ENCODE measurements around the gene IRAK2.

IRAK2 gene

GRCh38 chr3:10248184-10248983 is 83.7 kb downstream of the IRAK2 start, which contains the start of gene TATDN2:
Gene TATDN2 (plus strand): TSS chr3:10248459. CDS start chr3:10249201, 742 bp downstream.
- Histone ChIP-seq H3K23ac (ENCODE audit: low read length in 2 of 2) (peak within 1 kb of the TSS in 1 of 2 experiments; percentile 42), H3K36me3 (ENCODE audit: control insufficient read depth in 1 of 2, insufficient read depth in 2 of 2, low read depth in 1 of 2, low read length in 2 of 2) (peaks cover 11 to 46% of the 10 kb centered on the region in 2 experiments), H2BK12ac (ENCODE audit: low read length in 2 of 2) (peak within 1 kb of the TSS in 1 of 2 experiments; percentile 54), H3K14ac (ENCODE audit: low read length in 2 of 2) (peak within 1 kb of the TSS in 1 of 2 experiments; percentile 98), H4K8ac (ENCODE audit: low read length) (peak within 1 kb of the TSS; percentile 81), H3K4me3 (ENCODE audit: insufficient read depth in 1 of 2, low read depth in 1 of 2, low read length in 2 of 2) (peak within 1 kb of the TSS; percentile 73 to 96), H3K4me2 (ENCODE audit: low read length, poor library complexity, severe bottlenecking) (peak within 1 kb of the TSS; percentile 86), H2BK5ac (ENCODE audit: low read depth, low read length, poor library complexity, severe bottlenecking) (no peak within 1 kb of the TSS), H3K79me1 (replicated peaks; ENCODE audit: low read length, poor library complexity, severe bottlenecking) (peaks cover 8% of the 10 kb centered on the region), H4K91ac (ENCODE audit: low read length) (peak within 1 kb of the TSS; percentile 34), H2AK5ac (ENCODE audit: low read length, severe bottlenecking) (no peak within 1 kb of the TSS), H3K18ac (ENCODE audit: low read depth in 1 of 2, low read length in 2 of 2) (peak within 1 kb of the TSS; percentile 81 to 84), H2BK120ac (ENCODE audit: low read depth, low read length) (peak within 1 kb of the TSS; percentile 68), H3K4ac (ENCODE audit: low read depth in 1 of 2, low read length in 2 of 2) (peak within 1 kb of the TSS; percentile 24 to 86), H2AFZ (ENCODE audit: low read depth, low read length) (peak within 1 kb of the TSS; percentile 72), H3K27me3 (ENCODE audit: control insufficient read depth in 1 of 2, insufficient read depth in 1 of 2, low read length in 2 of 2) (no peaks in the 10 kb centered on the region), H3K9me3 (ENCODE audit: control insufficient read depth, low read length) (peaks cover 27% of the 10 kb centered on the region), H3K27ac (ENCODE audit: low read length, poor library complexity, severe bottlenecking) (peak within 1 kb of the TSS; percentile 25), H3K4me1 (ENCODE audit: control insufficient read depth, insufficient read depth, low read depth, low read length) (peaks cover 10% of the 10 kb centered on the region), H3K9ac (ENCODE audit: low read length) (peak within 1 kb of the TSS; percentile 96), H2BK15ac (ENCODE audit: low read depth, poor library complexity, severe bottlenecking) (peak within 1 kb of the TSS; percentile 68)
- DNase-seq, result peak; percentile 95
- WGBS, result under 1% methylated on average over 72 of the region's 80 CpGs

- Histone ChIP-seq H3K18ac (ENCODE audit: low read depth in 1 of 2, low read length in 2 of 2) (peak overlapping the region; percentile 81 to 82), H3K4me2 (ENCODE audit: low read length, poor library complexity, severe bottlenecking) (peak overlapping the region; percentile 86)
- WGBS, result 3% methylated on average over 32 of the region's 32 CpGs
These were observed 84.4 kb downstream of the IRAK2 start for GRCh38 chr3:10248984-10249748.

GRCh38 chr3:10249833-10250232 is 85.1 kb downstream of the IRAK2 start:
- Histone ChIP-seq H3K27me3 (ENCODE audit: control insufficient read depth in 1 of 2, insufficient read depth in 1 of 2, low read length in 2 of 2) (no peaks in the 10 kb centered on the region), H2BK5ac (ENCODE audit: low read depth, low read length, poor library complexity, severe bottlenecking) (no peak overlapping the region), H3K4me1 (ENCODE audit: control insufficient read depth, insufficient read depth, low read depth, low read length) (peaks cover 10% of the 10 kb centered on the region), H3K9me3 (ENCODE audit: control insufficient read depth, low read length) (peaks cover 14% of the 10 kb centered on the region), H2BK120ac (ENCODE audit: low read depth, low read length) (no peak overlapping the region), H4K8ac (ENCODE audit: low read length) (no peak overlapping the region), H3K4me3 (ENCODE audit: insufficient read depth in 1 of 2, low read depth in 1 of 2, low read length in 2 of 2) (peak overlapping the region in 1 of 2 experiments; percentile 96), H4K91ac (ENCODE audit: low read length) (no peak overlapping the region), H2AFZ (ENCODE audit: low read depth, low read length) (no peak overlapping the region), H3K27ac (ENCODE audit: low read length, poor library complexity, severe bottlenecking) (no peak overlapping the region), H3K36me3 (ENCODE audit: control insufficient read depth in 1 of 2, insufficient read depth in 2 of 2, low read depth in 1 of 2, low read length in 2 of 2) (peaks cover 20 to 43% of the 10 kb centered on the region in 2 experiments), H3K4me2 (ENCODE audit: low read length, poor library complexity, severe bottlenecking) (peak overlapping the region; percentile 86), H3K9ac (ENCODE audit: low read length) (peak overlapping the region; percentile 96), H3K18ac (ENCODE audit: low read depth in 1 of 2, low read length in 2 of 2) (no peak overlapping the region), H3K14ac (ENCODE audit: low read length in 2 of 2) (no peak overlapping the region), H3K23ac (ENCODE audit: low read length in 2 of 2) (no peak overlapping the region), H3K4ac (ENCODE audit: low read depth in 1 of 2, low read length in 2 of 2) (no peak overlapping the region), H3K79me1 (replicated peaks; ENCODE audit: low read length, poor library complexity, severe bottlenecking) (peaks cover 17% of the 10 kb centered on the region), H2AK5ac (ENCODE audit: low read length, severe bottlenecking) (no peak overlapping the region), H2BK15ac (ENCODE audit: low read depth, poor library complexity, severe bottlenecking) (no peak overlapping the region), H2BK12ac (ENCODE audit: low read length in 2 of 2) (no peak overlapping the region)
- DNase-seq, result peak; percentile 72
- 19% methylated on average over 3 of the region's 3 CpGs for WGBS

More at GRCh38 chr3:10248984-10249748, 84.4 kb downstream of the IRAK2 start:
- Histone ChIP-seq H3K27ac (ENCODE audit: low read length, poor library complexity, severe bottlenecking) (peak overlapping the region; percentile 6), H4K91ac (ENCODE audit: low read length) (peak overlapping the region; percentile 34), H3K23ac (ENCODE audit: low read length in 2 of 2) (peak overlapping the region in 1 of 2 experiments; percentile 86), H2BK120ac (ENCODE audit: low read depth, low read length) (no peak overlapping the region), H3K79me1 (replicated peaks; ENCODE audit: low read length, poor library complexity, severe bottlenecking) (peaks cover 13% of the 10 kb centered on the region), H3K4ac (ENCODE audit: low read depth in 1 of 2, low read length in 2 of 2) (peak overlapping the region; percentile 24 to 86), H3K4me1 (ENCODE audit: control insufficient read depth, insufficient read depth, low read depth, low read length) (peaks cover 10% of the 10 kb centered on the region), H3K9me3 (ENCODE audit: control insufficient read depth, low read length) (peaks cover 21% of the 10 kb centered on the region), H3K27me3 (ENCODE audit: control insufficient read depth in 1 of 2, insufficient read depth in 1 of 2, low read length in 2 of 2) (no peaks in the 10 kb centered on the region), H2AFZ (ENCODE audit: low read depth, low read length) (no peak overlapping the region), H4K8ac (ENCODE audit: low read length) (peak overlapping the region; percentile 81), H3K4me3 (ENCODE audit: insufficient read depth in 1 of 2, low read depth in 1 of 2, low read length in 2 of 2) (peak overlapping the region; percentile 73 to 96), H2BK12ac (ENCODE audit: low read length in 2 of 2) (peak overlapping the region in 1 of 2 experiments; percentile 54), H2BK15ac (ENCODE audit: low read depth, poor library complexity, severe bottlenecking) (no peak overlapping the region), H3K36me3 (ENCODE audit: control insufficient read depth in 1 of 2, insufficient read depth in 2 of 2, low read depth in 1 of 2, low read length in 2 of 2) (peaks cover 14 to 46% of the 10 kb centered on the region in 2 experiments), H2AK5ac (ENCODE audit: low read length, severe bottlenecking) (no peak overlapping the region), H2BK5ac (ENCODE audit: low read depth, low read length, poor library complexity, severe bottlenecking) (no peak overlapping the region), H3K9ac (ENCODE audit: low read length) (peak overlapping the region; percentile 96), H3K14ac (ENCODE audit: low read length in 2 of 2) (peak overlapping the region in 1 of 2 experiments; percentile 98)
- DNase-seq, result peak; percentile 45

All from mesenchymal stem cell (in vitro differentiated cells and primary cell).